ENCODE data around the gene MYRIP.
"Not testable (repeated sequence)": the region's sequence is repeated elsewhere in the genome, so short reads cannot be mapped to it uniquely, and the experiment has no call there.

Gene MYRIP

GRCh38 chr3:40265181-40265580 lies 455.8 kb downstream of the MYRIP start:
- DNase-seq (ENCODE audit: low read depth in 2 of 3, low spot score in 1 of 3), result no peak

- no peak for DNase-seq (ENCODE audit: low read depth in 2 of 3, low spot score in 1 of 3)
Observed at GRCh38 chr3:40267937-40268724, 458.7 kb downstream of the MYRIP start.

GRCh38 chr3:40268802-40269524 lies 459.6 kb downstream of the MYRIP start:
- DNase-seq (ENCODE audit: low read depth in 2 of 3, low spot score in 1 of 3), result no peak

- DNase-seq (ENCODE audit: low read depth in 2 of 3, low spot score in 1 of 3), result no peak
Observed at GRCh38 chr3:40278791-40279190, 469.4 kb downstream of the MYRIP start.

- DNase-seq (ENCODE audit: low read depth in 2 of 3, low spot score in 1 of 3), result no peak
Observed at GRCh38 chr3:40281995-40282394, 472.6 kb downstream of the MYRIP start.

GRCh38 chr3:40283057-40283456 lies 473.6 kb downstream of the MYRIP start:
- not testable (repeated sequence) for DNase-seq (ENCODE audit: low read depth in 2 of 3, low spot score in 1 of 3)

DNA sequence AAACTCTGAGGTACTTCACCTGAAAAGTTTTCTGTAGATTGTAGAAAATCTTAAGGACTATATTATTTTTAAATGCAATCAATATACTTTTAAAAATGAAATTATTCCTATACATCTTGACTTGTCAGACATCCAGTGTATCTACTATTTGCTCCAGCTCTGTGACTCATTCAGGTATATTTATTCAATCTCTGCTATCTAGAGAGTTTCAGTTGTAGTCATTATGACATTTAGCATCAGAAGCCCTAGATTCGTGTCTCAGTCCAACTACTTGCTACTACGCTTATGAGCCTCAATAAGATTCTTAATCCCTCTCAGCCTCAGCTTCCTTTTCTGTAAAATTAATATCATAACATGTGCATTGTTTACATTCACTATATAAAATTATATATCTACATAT lies 477.8 kb downstream of the MYRIP start:
- no peak for DNase-seq (ENCODE audit: low read depth in 2 of 3, low spot score in 1 of 3)

GRCh38 chr3:40290396-40290795 lies 481.0 kb downstream of the MYRIP start:
- no peak for DNase-seq (ENCODE audit: low read depth in 2 of 3, low spot score in 1 of 3)

GRCh38 chr3:40291471-40291870 lies 482.1 kb downstream of the MYRIP start:
- no peak for DNase-seq (ENCODE audit: low read depth in 2 of 3, low spot score in 1 of 3)

DNA sequence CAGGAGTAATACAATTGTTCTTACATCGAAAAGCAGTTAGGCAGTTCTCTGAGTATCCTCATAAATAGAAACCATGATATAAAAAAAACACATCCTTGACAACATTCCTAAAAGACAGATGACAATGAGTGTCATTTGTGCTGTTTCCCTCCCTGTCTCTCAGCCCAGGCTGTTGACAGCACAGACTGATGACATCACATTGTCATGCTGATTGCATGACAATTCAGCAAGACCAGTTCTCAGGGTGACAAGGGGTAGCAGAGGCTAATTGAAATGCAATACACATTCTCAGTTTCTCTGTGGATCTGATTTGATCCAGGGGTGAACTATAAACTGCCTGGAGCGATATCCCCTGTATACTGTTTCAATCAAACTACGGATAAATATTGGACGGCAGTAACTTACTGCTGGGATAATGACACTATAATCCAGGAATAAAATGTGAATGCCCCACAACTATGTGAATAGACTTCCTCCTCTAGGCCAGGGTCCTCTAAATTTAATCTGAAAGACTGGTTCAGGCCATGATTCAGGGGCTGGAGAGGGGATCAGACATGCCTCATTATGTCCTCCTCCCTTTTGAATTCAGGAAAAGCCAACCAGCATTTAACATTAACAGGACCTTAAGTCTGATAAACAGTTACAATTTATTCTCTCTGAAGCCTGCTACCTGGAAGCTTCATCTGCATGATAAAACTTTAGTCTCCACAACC lies 483.4 kb downstream of the MYRIP start:
- DNase-seq (ENCODE audit: low read depth in 2 of 3, low spot score in 1 of 3), result no peak

- no peak for DNase-seq (ENCODE audit: low read depth in 2 of 3, low spot score in 1 of 3)
Observed at GRCh38 chr3:40294434-40294833, 485.0 kb downstream of the MYRIP start.

DNA sequence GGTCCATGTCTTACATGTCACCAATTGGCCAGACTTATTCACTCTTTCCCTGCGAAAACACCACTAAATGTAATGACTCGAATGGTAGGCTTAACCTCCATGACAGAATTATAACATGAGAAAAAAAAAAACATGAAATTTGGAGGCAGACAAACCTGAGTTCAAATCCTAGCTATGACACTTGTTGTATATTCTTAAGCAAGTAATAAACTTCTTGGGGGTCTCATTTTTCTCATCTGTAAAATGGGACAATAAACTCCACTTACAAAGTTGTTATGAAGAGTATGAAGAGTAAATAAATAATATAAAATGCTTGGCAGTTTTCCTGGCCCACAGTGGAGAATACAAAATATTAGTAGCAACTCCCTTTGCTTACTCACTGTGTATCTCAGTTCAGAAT lies 488.7 kb downstream of the MYRIP start:
- DNase-seq (ENCODE audit: low read depth in 2 of 3, low spot score in 1 of 3), result no peak

GRCh38 chr3:40299130-40299720 lies 489.8 kb downstream of the MYRIP start:
- no peak for DNase-seq (ENCODE audit: low read depth in 2 of 3, low spot score in 1 of 3)

GRCh38 chr3:40299721-40300335 lies 490.4 kb downstream of the MYRIP start:
- no peak for DNase-seq (ENCODE audit: low read depth in 2 of 3, low spot score in 1 of 3)

DNA sequence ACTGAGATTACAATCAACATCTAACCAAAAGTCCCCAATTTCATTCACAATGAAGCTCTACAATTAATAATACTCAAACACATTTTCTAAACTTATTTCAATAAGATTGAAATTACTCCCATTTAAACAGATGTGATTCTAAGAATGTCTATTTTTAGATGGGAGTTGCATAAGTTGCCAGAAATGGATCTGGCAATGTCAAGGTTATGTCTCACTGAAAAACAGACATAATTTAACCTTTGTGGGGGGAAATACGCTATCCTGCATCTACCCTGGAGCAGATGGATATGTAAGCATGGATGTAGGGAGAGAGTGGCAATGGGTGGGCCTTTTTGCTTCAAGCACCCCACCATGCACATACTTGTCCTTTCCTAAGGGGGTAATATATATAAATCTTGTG lies 493.4 kb downstream of the MYRIP start:
- DNase-seq (ENCODE audit: low read depth in 2 of 3, low spot score in 1 of 3), result no peak

DNA sequence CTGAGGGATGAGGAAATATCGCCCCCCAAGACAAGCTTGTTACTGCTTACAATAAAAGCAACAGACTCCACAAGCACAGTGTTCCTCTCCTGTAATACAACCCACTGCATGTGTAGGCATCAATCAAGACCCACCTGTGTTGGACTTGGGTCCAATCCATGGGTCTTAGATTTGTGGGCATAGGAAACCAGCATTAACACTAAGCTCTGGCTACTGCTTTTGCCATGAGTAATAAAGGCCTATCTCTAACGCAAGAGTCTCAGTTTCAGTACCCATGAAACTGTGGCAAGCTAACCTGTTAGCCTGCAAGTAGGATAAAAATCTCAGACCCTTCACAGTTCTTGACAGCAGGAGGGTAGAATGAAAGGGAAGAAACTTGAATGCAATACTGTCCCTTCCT lies 494.9 kb downstream of the MYRIP start:
- DNase-seq (ENCODE audit: low read depth in 2 of 3, low spot score in 1 of 3), result no peak

DNA sequence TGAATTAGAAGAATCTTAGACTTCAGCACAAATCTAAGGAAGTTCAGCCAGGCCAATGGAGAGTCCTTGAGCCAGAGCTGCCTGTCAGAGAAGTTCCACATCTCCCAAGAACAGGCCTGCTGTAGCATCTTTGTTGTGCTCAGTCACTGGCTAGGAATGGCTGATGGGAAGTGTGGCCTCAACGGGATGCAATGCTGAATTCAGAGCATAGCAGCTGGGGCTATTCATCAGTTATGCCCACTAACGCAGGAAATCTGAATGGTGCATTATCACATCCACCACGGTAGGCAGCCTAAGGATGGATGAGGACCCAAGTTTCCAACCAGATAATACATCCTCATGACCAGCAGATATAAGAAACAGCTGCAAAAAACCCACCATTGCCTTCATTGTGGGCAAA lies 496.9 kb downstream of the MYRIP start:
- no peak for DNase-seq (ENCODE audit: low read depth in 2 of 3, low spot score in 1 of 3)

GRCh38 chr3:40307176-40307575 lies 497.8 kb downstream of the MYRIP start:
- DNase-seq (ENCODE audit: low read depth in 2 of 3, low spot score in 1 of 3), result no peak

GRCh38 chr3:40308725-40309417 lies 499.5 kb downstream of the MYRIP start:
- DNase-seq (ENCODE audit: low read depth in 2 of 3, low spot score in 1 of 3), result no peak

DNA sequence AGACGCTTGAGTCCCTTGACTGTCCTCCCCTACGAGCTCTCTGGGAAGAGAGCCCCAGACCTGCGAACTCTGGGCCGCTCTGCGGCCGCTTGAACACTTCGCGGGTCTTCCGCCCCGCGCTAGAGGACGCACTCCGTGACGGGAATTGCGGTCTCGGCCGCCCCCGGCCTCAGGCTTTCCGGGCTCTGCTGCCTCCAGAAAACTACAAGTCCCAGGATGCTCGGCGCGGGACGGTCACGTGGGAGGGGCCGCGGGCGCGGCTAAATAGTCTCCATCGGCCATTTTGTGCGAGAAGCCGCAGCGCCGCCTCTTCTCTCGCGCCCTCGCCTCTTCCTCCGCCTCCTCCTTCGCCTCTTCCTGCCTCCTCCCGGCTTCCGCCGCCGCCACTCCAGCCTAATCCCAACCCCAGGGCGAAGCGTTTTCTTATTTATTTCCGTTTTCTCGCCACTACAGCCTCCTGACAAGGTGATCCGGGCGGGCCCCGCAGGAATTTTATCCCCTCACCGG lies 500.1 kb downstream of the MYRIP start, which contains the start of gene EIF1B:
Gene EIF1B, plus strand, starts transcription at position 290 of the 507 bp plus-strand sequence. CDS start 235 bp downstream, outside the sequence.
- DNase-seq (ENCODE audit: low read depth in 2 of 3, low spot score in 1 of 3), result peak; percentile 95 to 98 (median 97)

Measured in stimulated activated CD4-positive, alpha-beta T cell treated with anti-CD3 and anti-CD28 coated beads, Interleukin-12 subunit alpha, Interleukin-12 subunit beta, amount 100 ng/mL, for 48 hours (primary cell).